ENCODE measurements around the gene ARX.

The ARX gene

GRCh38 chrX:25016938-25017598 is 1.3 kb upstream of the ARX start:
- no peak for DNase-seq (ENCODE audit: low spot score)

DNA sequence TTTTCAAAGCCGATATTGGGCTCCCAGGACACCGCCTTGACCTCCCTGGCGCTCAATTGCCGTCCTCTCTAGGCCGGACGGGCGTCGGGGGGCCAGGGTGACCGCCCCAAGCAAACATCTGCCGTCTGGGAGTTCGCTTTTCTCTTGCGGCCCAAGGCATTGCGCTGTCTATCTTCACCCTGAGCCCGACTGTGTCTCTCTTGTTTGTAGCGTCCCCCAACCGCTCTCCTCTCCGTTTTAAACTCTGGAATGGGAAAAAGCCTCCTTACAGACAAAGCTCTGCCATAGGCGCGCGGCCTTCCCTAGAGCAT is 551 bp upstream of the ARX start:
- no peak for DNase-seq (ENCODE audit: low spot score)

DNA sequence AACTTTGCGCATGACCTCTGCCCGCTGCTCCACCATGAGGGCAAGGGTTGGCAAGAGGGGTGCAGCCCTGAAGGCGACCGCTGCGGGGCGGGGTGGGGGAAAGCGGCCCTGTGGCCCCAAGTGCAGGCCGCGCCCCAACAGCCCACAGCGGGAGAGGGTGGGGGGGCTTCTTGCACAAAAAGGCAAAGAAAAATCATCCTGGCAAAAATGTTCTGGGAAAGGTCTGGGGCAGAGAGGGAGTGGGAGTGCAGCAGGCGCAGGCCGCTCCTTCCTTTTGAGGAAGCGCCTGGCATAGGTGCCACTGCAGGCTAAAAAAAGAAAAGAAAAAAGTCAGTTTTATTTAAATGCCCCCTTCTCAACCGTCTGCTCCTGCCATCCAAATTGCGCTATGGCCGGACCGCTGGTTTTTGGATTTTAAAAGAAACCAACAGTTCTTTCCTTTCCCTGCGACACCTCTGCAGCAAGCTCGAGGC is 1.4 kb downstream of the ARX start:
- no peak for DNase-seq (ENCODE audit: low spot score)

- peak; percentile 20 for DNase-seq (ENCODE audit: low spot score)
Observed at GRCh38 chrX:25013632-25014365, 2.0 kb downstream of the ARX start.

GRCh38 chrX:25012793-25013631 is 2.8 kb downstream of the ARX start:
- no peak for DNase-seq (ENCODE audit: low spot score)

DNA sequence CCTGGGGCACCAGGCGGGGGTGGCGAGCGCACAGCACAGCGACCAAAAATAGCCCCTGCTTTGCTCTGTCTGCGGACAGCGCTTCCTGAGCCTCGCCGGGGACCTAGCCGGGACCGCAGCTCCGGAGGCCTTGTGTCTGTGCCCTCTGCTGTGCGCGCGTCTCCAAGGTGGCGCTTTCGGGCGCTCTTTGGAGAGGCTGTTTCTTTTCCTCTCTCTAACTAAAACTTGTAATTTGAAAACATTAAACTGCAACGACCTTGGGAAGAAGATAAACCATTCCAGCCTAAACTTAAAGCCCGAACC is 3.4 kb downstream of the ARX start:
- DNase-seq (ENCODE audit: low spot score), result no peak

GRCh38 chrX:25011589-25012432 is 4.0 kb downstream of the ARX start:
- DNase-seq (ENCODE audit: low spot score), result no peak

DNA sequence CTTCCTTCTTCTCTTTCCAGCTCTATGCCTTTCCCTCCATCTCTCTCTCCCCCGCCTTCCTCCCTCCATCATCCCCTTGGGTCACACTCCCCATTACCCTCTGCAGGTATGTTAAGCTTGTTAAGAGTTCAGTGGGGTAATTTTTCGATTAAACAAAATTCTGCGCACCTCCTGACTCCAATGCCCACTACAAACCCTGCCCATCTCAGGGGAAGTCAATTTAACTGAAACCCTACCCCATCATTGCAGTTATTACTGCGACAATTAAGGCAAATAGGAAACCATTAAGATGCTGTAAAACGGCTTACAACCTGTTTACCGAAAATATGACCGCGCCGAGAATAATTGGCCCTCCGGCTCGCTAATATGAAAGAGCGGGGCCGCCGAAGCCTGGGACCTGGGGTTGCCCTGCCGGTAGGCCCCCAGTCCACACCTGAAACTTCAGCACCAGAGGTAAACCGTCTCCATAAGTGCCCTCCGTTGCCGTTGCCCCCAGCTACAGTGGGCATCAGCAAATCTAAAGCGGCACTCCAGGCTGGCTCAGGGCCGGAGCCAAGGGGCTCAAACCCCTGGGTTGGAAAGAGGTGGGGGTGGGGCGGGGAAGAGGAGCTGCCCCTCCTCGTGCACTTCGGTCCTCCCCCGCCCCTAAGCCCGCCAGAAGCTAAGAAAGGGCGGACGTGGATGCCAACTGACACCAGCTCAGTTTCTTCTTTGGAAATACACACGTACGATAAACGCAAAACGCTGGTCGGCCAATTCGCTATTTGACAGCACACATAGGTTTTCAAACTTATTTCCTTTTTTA is 4.8 kb downstream of the ARX start:
- no peak for DNase-seq (ENCODE audit: low spot score)

GRCh38 chrX:25009407-25009806 is 6.4 kb downstream of the ARX start:
- no peak for DNase-seq (ENCODE audit: low spot score)

DNA sequence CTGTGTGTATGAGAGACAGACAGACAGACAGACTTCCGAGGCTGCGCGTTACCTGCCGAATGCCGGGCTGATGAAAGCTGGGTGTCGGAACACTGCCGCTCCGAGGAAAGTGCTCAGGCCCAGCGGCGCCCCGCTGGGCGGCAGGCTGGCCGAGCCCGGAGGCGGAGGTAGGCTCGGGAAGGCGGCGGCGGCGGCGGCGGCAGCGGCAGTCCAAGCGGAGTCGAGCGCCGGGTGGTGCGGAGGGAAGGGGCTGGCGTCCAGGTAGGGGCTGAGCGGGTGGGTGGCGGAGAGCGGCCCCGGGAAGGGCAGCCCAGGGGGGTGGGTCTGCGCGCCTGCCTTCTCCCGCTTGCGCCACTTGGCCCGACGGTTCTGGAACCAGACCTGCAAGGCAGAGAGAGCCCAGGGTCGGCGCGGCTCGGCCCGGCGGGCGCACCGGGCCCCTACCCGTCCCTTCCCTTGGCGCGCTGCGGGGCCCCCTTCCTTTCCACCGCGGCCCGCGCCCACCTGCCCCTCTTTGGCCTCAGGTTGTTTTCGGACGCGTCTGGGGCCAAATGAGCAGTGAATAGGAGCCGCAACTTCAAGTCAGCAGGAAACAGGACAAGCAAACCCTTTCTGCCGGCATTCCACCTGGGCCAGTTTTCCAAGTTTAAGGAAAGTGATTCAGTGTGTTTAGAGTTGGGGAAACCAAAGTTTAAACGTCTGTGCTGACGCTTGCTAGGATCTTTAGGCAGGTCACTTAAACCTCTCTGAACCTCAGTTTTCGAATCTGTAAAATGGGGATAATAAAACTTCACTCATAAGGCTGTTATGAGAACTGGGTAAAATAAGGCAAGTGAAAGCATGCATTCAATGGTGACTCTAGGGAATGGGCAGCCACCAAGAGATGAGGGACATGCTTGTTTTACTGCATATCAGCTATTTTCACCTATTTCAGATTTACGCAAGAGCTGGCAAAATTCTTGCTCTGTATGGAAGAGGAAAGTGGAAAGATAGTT is 8.4 kb downstream of the ARX start:
- DNase-seq (ENCODE audit: low spot score), result no peak

DNA sequence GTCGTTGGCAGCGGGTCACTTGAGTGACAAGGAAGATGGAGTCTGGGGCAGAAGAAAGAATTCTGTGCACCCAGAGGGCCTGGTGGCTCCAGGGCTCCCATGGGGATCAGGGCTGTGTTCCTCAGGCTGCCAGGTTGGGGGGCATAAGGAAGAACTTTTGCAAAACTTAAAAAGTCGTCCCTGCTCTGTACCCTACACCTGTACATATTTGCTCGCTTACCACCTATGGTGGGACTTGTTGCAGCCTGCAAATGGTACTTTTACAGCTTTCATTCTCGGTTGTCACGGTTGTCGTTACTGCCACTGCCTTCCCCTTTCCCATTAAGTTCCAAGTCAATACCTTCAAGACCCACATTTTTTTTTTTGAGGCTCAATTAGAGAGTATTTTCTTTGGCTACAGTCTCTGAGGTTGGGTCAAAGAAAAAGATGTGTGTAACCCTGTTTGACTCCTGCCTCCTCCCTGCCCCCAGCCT is 9.1 kb downstream of the ARX start:
- DNase-seq (ENCODE audit: low spot score), result no peak

GRCh38 chrX:25005382-25006185 is 10.2 kb downstream of the ARX start:
- no peak for DNase-seq (ENCODE audit: low spot score)

- no peak for DNase-seq (ENCODE audit: low spot score)
Observed at GRCh38 chrX:25005034-25005381, 10.8 kb downstream of the ARX start.

GRCh38 chrX:25004485-25005032 is 11.2 kb downstream of the ARX start:
- no peak for DNase-seq (ENCODE audit: low spot score)

- DNase-seq (ENCODE audit: low spot score), result no peak
Observed at GRCh38 chrX:25004040-25004439, 11.7 kb downstream of the ARX start.

- DNase-seq (ENCODE audit: low spot score), result no peak
Observed at GRCh38 chrX:25003066-25003849, 12.5 kb downstream of the ARX start.

DNA sequence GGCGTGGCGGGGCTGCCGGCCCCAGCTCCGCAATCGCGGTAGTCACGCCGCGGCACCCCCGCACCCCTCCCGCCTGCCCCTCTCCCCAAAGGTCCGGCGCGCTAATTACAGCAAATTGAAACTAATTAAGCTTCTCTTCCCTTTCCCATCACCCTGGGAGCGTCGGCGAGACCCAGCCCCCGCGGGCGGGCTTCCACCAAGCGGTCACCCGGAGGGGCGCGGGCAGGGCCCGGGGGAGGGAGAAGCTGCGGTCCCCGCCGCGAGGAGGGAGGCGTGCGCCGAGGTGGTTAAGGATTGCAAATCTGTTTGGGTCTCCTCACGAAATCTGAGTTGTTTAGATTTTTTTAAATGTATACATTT is 13.1 kb downstream of the ARX start:
- no peak for DNase-seq (ENCODE audit: low spot score)
